GM18499 (cell line): ENCODE data around the gene GTF2IRD1.
"Not testable (repeated sequence)": the region's sequence is repeated elsewhere in the genome, so short reads cannot be mapped to it uniquely, and the experiment has no call there.

ENCODE experiments used
- ATAC-seq: cut with Tn5 transposase; IDR thresholded peaks from one replicate; pipeline ENCODE4 v1.9.1; 2021; ENCODE audit warnings: moderate number of reproducible peaks; ENCODE audit not compliant: insufficient read depth, unreplicated experiment

GTF2IRD1 gene

GRCh38 chr7:74623135-74623534, 169.4 kb downstream of the GTF2IRD1 start:
- ATAC-seq = no peak

- no peak for ATAC-seq
These were observed 171.7 kb downstream of the GTF2IRD1 start for GRCh38 chr7:74625446-74625845.

GRCh38 chr7:74627661-74628411, 174.1 kb downstream of the GTF2IRD1 start:
- ATAC-seq = no peak

DNA sequence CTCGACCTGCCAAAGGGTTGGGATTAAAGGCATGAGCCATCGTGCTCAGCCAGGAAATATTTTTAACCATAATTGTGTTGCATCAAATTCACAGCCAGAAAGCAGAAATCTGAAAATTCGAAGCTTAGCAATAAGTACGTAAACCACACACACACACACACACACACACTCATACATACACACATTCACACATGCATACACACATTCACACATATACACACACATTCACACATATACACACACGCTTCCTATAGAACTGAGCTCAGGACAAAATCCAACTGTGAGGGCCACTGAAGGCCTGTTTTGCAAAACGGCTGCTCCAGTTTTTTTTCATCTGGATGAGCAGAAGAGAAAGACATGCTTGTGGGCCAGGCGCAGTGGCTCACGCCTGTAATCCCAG, 178.8 kb downstream of the GTF2IRD1 start:
- ATAC-seq = no peak

- no peak for ATAC-seq
These were observed 179.8 kb downstream of the GTF2IRD1 start for GRCh38 chr7:74633451-74633921.

GRCh38 chr7:74637745-74638144, 184.0 kb downstream of the GTF2IRD1 start:
- ATAC-seq = no peak

DNA sequence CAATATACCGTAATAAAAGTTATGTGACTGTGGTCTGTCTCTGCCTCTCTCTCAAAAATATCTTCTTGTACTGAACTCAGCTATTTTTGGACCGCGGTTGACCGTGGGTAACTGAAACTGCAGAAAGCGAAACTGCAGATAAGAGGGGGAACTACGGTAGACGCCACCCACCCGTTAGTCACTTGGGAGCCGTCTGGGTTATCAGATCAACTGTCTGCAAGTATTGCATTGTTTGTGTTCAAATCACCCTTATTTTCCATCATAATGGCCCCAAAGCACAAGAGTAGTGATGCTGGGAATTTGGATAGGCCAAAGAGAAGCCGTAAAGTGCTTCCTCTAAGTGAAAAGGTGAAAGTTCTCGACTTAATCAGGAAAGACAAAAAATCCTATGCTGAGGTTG, 196.3 kb downstream of the GTF2IRD1 start:
- ATAC-seq = not testable (repeated sequence)

DNA sequence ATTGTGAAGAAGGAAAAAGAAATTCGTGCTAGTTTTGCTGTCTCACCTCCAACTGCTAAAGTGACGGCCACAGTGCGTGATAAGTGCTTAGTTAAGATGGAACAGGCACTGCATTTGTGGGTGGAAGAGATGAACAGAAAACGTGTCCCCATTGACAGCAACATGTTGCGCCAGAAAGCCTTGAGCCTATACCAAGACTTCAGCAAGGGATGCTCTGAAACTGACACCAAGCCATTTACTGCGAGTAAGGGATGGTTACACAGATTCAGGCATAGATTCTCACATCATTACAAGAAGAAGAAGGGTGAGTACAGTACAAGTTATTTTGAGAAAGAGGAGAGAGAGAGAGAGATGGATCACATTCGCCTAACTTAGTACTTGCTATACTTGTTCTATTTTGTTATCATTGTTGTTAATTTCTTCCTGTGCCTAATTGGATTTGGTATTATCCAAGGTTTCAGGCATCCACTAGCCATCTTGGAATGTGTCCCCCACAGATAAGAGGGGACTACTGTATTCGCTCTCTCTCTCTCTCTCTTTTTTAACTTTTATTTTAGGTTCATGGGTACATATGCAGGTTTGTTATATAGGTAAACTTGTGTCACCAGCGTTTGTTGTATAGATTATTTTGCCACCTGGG, 196.9 kb downstream of the GTF2IRD1 start:
- not testable (repeated sequence) for ATAC-seq

DNA sequence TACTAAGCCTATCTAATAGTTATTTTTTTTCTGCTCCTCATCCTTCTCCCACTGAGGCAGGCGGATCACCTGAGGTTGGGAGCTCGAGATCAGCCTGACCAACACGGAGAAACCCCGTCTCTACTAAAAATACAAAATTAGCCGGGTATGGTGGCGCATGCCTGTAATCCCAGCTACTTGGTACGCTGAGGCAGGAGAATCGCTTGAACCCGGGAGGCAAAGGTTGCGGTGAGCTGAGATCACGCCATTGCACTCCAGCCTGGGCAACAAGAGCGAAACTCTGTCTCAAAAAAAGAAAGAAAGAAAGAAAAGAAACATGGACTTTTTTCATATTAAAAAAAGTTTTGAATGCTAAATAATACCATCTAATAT, 197.4 kb downstream of the GTF2IRD1 start:
- not testable (repeated sequence) for ATAC-seq
